ENCODE results near the gene SKOR1. TPM values are rescaled to one million over a fixed set of nuclear protein-coding genes. Genes with fewer than 3 reads are reported as not detected.

The SKOR1 gene
- total RNA-seq, 2 experiments from 2014 or later = 0.06 to 0.08 TPM

DNA sequence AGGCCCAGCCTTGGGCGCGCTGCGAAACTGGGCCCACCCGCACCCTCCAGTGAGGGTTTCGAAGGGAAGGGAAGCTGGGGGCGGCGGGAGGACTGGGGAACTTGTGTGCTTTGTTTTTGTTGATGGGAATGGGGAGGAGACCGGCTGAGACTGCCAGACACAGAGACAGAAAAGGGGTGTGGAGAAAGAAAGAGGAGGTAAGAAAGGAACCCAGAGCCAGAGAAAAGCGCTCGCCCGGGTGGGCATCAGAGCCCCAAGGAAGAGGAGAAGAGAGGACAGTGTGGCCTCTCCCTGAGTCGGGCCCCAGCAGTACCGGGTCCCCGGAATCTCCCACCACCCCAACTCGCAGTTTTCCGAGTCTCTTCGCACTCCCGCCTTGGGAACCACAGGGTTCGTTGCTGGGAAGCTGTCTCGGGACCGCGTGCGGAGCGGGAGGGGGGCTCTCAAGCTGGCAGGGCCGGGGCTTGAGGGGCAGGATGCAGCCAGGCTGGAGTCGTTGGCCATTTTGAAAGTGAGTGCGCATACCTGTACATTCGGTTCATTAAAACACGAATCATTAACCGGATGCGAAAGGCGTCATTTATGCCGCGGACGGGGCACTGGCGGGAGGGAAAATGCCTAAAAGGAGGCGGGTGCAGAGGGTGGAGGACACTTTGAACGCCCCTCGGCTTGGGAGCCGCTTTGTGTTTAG is 3.1 kb downstream of the SKOR1 start:
- ChIA-PET CTCF (interaction anchor here (0.5 to 5.0 kb wide), 2 partner anchors 7 to 990 kb away, joined by 3 to 19 read pairs; no protein-coding TSS in a partner anchor), POLR2A (no interaction called here)

DNA sequence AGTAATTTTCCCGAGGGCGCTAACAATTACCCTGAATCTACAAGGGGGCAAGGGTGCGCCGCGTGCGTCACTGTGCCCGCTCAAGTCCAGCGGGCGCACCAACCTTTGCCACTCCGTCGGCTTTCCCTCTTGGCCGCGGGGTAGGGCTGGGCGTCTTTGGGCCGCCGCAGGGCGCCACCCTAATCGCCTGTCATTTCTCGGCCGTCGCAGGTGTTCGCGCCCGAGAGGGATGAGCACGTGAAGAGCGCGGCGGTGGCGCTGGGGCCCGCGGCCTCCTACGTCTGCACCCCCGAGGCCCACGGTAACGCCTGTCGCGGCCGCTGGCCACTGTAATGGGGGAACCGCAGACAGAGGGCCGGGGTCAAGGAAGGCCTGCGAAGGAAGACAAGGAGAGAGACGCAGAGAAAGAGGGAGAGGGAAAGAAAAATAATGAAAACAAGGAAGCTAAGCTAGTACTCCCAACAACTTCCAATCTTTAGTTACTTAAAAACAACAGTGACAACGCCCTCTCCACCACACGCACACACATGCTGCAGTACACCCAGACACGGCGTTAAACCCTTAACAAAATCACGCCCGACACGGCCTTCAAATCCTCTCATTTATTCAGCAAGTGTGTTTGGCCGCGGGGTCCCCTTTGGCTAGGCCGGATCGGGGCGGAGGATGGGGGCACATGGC is 3.8 kb downstream of the SKOR1 start:
- CTCF ChIA-PET = interaction anchor here (0.5 to 1.3 kb wide), 2 partner anchors 36 to 990 kb away, joined by 3 read pairs; no protein-coding TSS in a partner anchor
- POLR2A ChIA-PET = no interaction called here

DNA sequence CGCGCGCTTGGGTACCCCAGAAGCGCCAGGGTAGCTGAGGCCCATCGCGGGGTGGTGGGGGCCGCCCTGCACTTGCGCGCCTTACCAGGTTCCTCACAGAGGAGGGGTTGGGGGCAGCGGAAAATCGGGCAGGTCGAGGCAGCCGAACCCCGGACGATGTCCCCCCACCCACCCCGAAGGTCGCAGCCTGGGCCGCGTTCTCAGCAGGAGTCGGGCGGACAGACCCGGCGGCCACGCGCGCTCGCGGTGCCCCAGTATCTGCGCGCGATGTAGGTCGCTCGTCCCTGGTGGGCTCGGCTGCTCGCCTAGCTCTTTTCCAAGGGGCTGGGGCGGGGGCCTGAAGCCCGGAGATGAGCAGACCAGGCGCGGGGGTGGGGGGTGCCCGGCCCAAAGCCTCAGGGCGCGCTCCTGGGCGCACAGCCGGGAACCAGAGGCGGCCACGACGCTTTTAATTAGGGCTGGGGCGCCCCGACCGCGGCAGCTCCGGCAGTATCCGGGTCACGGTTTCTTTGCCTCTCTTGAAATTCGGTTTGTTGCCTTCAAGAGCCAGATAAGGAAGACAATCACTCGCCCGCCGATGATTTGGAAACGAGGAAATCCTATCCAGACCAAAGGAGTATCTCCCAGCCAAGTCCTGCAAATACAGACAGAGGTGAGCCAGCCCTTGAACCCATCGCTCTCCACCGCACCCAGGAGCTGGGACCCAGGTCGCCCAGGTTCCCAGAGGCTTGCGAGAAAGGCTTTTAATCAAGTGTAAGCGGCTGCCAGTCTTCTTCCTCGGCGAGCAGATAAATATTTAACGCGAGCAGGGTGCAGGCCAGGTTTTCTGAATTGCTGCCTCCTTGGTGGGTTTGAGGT is 4.6 kb downstream of the SKOR1 start:
- POLR2A ChIA-PET = no interaction called here
- CTCF ChIA-PET = interaction anchor here (1.3 kb wide), 1 partner anchor 37 kb away, joined by 3 read pairs; no protein-coding TSS in a partner anchor

DNA sequence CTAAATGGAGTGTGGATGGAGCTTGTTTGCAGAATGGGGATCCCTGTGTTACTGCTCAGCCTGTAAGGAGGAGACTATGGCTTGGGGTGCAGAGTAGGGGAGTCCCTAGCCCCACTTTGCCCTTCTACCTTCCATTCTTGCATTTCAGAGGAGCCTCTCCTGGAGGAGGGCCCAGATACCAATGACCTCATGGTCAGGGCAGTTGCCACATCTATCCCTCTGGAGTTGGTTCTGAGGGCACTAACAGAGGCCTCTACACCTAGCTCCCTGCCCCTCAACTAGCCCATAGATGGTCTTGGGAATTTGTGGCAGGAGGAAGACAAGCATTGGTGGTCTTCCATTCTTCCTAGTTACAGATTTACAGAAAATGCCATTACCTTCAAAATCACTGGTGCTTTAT is 6.1 kb downstream of the SKOR1 start:
- CTCF ChIA-PET = no interaction called here

DNA sequence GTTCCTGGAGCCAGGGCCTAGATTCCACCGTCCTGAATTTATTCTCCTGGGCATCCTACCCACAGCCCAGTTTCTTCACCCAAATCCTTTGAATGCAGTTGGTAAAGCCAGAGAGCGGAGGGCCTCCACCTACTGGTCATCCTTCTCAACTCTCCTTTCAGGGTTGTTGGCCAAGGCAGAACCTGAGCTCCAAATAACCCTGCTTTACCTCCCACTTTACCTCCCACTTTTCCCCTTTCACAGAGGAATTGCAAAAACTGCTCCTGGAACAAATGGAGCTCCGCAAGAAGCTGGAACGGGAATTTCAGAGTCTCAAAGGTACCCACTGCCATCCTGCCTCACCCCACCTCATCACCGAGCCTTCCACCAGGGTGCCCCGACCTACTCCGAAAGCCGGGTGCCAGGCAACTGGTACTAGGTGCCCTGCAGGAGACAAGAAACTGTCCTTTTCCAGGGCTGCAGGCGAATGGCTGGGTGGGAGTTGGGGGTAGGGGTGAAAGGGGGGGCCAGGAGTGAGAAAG is 6.8 kb downstream of the SKOR1 start:
- ChIA-PET POLR2A (no interaction called here), CTCF (interaction anchor here (0.5 to 1.3 kb wide), 2 partner anchors 154 to 375 kb away, joined by 3 read pairs; no protein-coding TSS in a partner anchor)

More for the DNA sequence above, 6.1 kb downstream of the SKOR1 start:
- POLR2A ChIA-PET = no interaction called here

DNA sequence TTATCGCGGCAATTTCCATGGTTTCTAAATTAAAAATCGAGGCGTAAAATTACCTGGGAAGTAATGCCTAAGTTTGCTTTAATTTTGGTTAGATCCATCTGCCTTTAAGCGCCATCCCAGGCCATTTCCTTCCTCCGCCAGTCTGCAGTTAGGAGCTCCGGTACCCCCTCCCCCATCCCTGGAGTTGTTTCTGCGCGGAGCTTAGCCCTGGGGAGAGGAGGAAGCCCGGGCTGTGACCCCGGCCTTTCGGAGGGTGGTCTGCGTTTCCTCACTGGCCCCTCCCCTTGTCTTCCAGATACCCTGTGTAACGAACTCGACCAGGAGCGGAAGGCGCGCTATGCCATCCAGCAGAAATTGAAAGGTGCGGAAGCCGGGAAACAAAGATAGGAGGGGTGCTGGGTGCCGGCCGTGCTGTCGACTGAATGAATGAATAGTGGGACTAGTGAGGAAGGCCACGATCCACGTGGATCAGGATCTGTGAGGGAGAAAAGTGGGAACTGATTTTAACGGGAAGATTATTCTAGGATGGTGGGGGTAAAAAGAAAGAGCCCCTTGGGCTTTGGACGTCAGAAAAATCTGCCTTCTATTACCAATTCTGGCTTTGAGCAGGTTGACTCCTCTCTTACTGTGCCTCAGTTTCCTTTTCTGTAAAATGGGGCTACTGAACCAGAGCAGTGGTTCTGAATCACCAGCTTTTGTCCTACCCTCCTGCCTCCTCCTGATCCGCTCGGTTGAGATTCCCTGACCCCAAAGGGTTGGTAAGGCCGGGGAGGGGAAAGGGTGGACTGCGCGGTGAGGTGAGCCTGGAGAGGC is 7.8 kb downstream of the SKOR1 start:
- POLR2A ChIA-PET = no interaction called here

GRCh38 chr15:67833710-67834511 is 8.6 kb downstream of the SKOR1 start:
- CTCF ChIA-PET = interaction anchor here (2.6 to 4.7 kb wide), 2 partner anchors 8 to 376 kb away, joined by 19 to 56 read pairs; partner anchors contain the start of gene SKOR1
- POLR2A ChIA-PET = no interaction called here

More for the DNA sequence above, 7.8 kb downstream of the SKOR1 start:
- CTCF ChIA-PET = interaction anchor here (1.3 kb wide), 1 partner anchor 376 kb away, joined by 3 read pairs; no protein-coding TSS in a partner anchor

- ChIA-PET POLR2A (no interaction called here), CTCF (interaction anchor here (1.1 to 4.7 kb wide), 5 partner anchors 9 to 377 kb away, joined by 3 to 56 read pairs (median 4); partner anchors contain the start of gene SKOR1)
These were observed 9.4 kb downstream of the SKOR1 start for GRCh38 chr15:67834581-67835296.

DNA sequence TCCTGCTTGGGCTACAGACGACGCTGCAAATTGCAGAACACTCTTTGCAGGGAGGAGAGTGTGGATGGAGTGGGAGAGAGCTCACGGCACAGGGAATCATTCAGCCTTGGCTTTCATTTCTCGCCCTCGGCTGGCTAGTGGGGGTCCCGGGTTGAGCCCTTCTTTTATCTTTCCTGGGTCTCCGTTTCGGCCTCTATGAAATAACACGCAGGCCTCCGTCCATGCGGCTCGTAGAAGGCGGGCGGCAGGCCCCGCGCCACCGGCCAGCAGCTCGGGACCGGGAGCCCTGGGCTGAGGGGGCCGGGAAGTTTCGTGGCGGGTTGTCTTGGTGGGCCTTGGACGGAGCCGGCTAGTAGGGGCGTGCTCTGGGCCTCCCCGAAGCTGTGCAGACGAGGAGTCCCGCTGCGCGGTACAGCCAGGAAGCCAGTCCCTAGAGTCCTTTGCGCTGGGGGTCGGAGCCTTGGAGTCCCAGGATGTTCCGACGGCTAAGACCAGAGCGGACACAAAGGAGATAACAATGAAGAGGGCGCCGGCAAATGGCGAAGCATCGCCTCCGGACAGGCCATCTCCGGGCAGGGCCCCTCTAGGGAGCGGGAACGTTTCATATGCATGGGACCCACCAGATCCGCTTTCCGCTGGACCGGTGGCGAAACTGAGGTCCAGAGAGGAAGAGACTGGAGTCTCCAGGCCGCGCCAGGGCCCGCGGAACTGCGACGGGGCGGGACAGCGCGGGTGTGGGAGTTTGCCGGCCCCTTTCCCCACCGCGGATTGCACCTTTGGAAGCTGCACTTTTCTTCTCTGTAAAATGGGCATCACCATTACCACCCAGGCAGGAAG is 10.2 kb downstream of the SKOR1 start:
- POLR2A ChIA-PET = no interaction called here

GRCh38 chr15:67836134-67836455 is 10.8 kb downstream of the SKOR1 start:
- CTCF ChIA-PET = interaction anchor here (0.7 to 4.7 kb wide), 11 partner anchors 10 to 896 kb away, joined by 3 to 56 read pairs (median 3); partner anchors contain the start of genes C15orf61 and SKOR1
- POLR2A ChIA-PET = no interaction called here

More for the DNA sequence above, 10.2 kb downstream of the SKOR1 start:
- CTCF ChIA-PET = interaction anchor here (0.7 to 4.7 kb wide), 12 partner anchors 10 to 895 kb away, joined by 3 to 56 read pairs (median 3); partner anchors contain the start of genes C15orf61 and SKOR1

DNA sequence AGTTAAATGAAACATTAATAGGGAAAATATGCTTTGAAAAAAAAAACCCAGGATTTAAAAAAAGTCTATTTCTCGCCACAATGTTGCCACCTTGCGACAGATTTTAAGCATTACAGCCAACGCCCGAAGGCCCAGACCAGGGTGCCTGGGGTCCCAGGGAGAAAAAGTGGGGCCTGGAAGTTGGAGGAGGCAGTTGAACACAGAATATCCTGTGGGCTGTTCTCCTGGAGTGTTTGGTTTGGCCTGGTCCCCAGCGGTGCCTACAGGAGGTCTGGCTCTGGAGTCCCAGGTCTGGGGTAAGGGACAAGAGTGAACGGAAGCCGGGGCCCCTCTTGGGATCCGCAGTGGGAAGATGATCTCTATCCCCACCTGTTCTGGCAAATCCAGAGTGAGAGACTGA is 11.2 kb downstream of the SKOR1 start:
- ChIA-PET POLR2A (no interaction called here), CTCF (interaction anchor here (0.7 to 4.7 kb wide), 11 partner anchors 11 to 896 kb away, joined by 3 to 56 read pairs (median 3); partner anchors contain the start of genes C15orf61 and SKOR1)

DNA sequence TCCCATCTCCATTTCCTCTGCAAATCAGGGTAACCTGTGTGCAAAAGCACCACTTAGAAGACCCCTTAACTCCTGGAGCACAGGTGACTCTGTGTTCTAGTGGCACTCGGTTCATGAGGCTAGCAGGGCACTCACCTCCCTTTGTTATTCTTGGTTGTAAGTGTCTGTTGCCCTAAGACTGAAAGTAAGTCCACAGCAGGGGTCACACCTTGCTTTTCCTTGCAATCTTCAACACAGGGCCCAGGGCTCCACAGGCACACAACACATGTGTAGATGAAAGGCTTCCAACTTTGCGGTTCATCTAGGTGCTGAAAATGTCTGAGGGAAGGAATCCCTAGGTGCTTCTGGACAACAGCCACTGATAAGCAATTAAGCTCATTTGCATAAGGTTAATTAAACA is 11.6 kb downstream of the SKOR1 start:
- ChIA-PET CTCF (interaction anchor here (0.6 to 4.7 kb wide), 2 partner anchors 379 to 925 kb away, joined by 3 to 56 read pairs; no protein-coding TSS in a partner anchor), POLR2A (no interaction called here)

GRCh38 chr15:67838789-67839332 is 13.6 kb downstream of the SKOR1 start:
- CTCF ChIA-PET = interaction anchor here (0.7 to 4.7 kb wide), 3 partner anchors 124 to 381 kb away, joined by 3 to 56 read pairs (median 3); no protein-coding TSS in a partner anchor

GRCh38 chr15:67839499-67839928 is 14.2 kb downstream of the SKOR1 start:
- ChIA-PET POLR2A (no interaction called here), CTCF (interaction anchor here (0.6 kb wide), 1 partner anchor 13 kb away, joined by 3 read pairs; no protein-coding TSS in a partner anchor)

More at GRCh38 chr15:67838789-67839332, 13.6 kb downstream of the SKOR1 start:
- POLR2A ChIA-PET = no interaction called here

- ChIA-PET CTCF (interaction anchor here (0.5 to 1.0 kb wide), 3 partner anchors 14 to 184 kb away, joined by 3 read pairs; no protein-coding TSS in a partner anchor), POLR2A (interaction anchor here (1.0 to 1.3 kb wide), 2 partner anchors 298 to 320 kb away, joined by 3 to 4 read pairs; partner anchors contain the start of gene MAP2K5)
These were observed 14.8 kb downstream of the SKOR1 start, which contains the start of gene RNU6-1 for GRCh38 chr15:67839929-67840748. RNU6-1 (minus strand) TSS chr15:67840045.

Measured in activated CD8-positive, alpha-beta memory T cell treated with anti-CD3 and anti-CD28 coated beads for 36 hours (primary cell).